Retinal pigment epithelial cell (primary cell): ENCODE results near the gene PRDM16.

Experiments used
- DNase-seq: peaks from one replicate; pipeline ENCODE4 v3.0.0-alpha.2; 2010; ENCODE audit warnings: low read depth
- H3K4me3 ChIP-seq: 2 replicates; pipeline ENCODE4 v1.5.1; 2011; ENCODE audit warnings: mild to moderate bottlenecking, low read length, control low read depth, moderate library complexity
- CTCF ChIP-seq: conservative IDR thresholded peaks from 2 replicates; pipeline ENCODE4 v1.5.1; 2011; ENCODE audit warnings: low read depth, low read length, control low read depth, inconsistent platforms

Gene PRDM16

GRCh38 chr1:3365523-3366125, 296.6 kb downstream of the PRDM16 start:
- peak; percentile 12 for TF ChIP-seq CTCF
- no peak overlapping the region for H3K4me3 ChIP-seq
- DNase-seq: no peak

GRCh38 chr1:3366126-3367051, 297.4 kb downstream of the PRDM16 start:
- H3K4me3 ChIP-seq: no peak overlapping the region
- no peak for TF ChIP-seq CTCF
- DNase-seq: peak; percentile 50

- H3K4me3 ChIP-seq: no peak overlapping the region
- TF ChIP-seq CTCF: no peak
- no peak for DNase-seq
Observed at GRCh38 chr1:3367376-3367775, 298.4 kb downstream of the PRDM16 start.

- H3K4me3 ChIP-seq: no peak overlapping the region
- DNase-seq: no peak
- no peak for TF ChIP-seq CTCF
Observed at GRCh38 chr1:3368059-3368458, 299.1 kb downstream of the PRDM16 start.

GRCh38 chr1:3368711-3369445, 299.9 kb downstream of the PRDM16 start:
- no peak for DNase-seq
- H3K4me3 ChIP-seq: no peak overlapping the region
- no peak for TF ChIP-seq CTCF

- no peak for TF ChIP-seq CTCF
- DNase-seq: peak; percentile 72
- H3K4me3 ChIP-seq: no peak overlapping the region
Observed at GRCh38 chr1:3369446-3370076, 300.6 kb downstream of the PRDM16 start.
